HG02884 (cell line): ENCODE results near the gene WWC1.
A peak's percentile ranks its signal among the peaks of the same experiment; 100 is the strongest.

ENCODE experiments used
- ATAC-seq: cut with Tn5 transposase; IDR thresholded peaks from one replicate; pipeline ENCODE4 v1.9.1; 2021; ENCODE audit warnings: mild to moderate bottlenecking, moderate library complexity; ENCODE audit not compliant: unreplicated experiment

WWC1 gene

DNA sequence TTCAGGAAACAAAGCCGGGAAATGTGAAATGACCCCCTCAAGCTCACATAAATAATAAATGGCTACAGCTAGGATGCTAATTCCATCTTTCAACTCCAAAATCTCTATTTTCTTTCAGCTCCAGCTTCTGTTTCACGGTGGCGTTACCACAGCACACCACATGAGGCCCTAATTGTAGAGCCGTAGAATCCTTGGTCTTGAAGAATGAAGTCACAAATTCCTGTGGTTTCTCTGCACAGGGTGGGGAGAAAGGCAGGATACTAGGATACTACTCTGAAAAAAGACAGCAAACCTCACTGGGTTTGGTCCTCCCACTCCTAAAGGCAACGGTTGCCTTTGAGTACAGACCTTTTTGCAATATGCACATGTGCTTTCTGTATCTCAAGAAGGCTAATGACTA lies 180.9 kb downstream of the WWC1 start:
- no peak for ATAC-seq

DNA sequence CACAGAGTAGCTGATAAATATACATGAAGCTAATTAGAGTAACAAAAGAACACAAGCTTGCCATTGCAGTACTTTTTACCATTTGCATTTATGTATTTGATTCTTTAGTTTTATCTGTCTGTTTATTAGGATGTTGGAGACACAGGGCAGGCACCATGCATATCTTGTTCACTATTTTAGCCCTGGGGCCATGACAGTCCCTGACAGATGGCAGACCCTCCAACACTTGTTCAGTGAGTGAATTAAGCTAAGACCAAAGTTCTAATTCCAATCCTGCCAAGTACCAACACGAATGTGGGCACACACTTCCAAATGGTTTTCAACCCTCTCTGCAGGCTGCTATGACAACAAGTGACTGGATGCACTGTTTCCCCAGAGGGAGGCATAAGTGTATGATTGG lies 182.9 kb downstream of the WWC1 start:
- ATAC-seq, result no peak

DNA sequence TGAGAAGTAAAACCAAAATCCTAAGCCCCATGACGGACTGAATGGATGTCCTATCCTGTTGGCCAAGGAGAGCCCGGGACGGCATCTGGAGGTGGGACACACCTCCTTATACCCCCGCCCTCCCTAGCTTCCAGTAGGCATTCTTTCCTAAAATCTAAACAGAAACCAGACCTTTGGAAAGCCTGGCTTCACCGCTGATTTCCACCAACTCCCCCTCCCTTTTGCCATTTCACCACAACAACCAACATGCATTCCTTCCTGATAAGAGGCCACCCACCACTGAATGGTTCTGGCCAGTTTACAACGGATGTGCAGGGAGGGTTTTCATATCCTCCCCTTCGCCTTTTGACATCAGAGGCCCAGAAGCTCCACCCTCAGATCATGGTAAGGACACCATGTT lies 185.6 kb downstream of the WWC1 start:
- no peak for ATAC-seq

DNA sequence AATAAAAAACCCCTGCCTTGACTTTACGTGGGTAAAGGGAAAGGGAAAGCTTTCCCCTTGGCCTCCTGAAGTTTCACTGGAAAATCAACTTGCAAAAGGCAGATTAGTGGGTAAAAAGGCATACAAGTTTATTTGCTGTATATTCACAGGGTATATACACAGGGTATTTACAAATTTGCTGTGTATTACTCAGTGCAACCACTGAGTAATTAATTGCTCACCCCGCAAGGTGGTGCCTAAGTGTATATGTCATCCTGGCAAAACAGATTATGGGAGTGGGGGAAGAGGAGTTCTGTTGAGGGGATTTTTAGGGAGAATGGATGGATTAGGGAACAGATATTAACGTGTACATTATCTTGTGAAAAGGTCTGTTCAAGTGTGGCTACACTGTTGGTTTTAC lies 187.7 kb downstream of the WWC1 start:
- ATAC-seq, result no peak

DNA sequence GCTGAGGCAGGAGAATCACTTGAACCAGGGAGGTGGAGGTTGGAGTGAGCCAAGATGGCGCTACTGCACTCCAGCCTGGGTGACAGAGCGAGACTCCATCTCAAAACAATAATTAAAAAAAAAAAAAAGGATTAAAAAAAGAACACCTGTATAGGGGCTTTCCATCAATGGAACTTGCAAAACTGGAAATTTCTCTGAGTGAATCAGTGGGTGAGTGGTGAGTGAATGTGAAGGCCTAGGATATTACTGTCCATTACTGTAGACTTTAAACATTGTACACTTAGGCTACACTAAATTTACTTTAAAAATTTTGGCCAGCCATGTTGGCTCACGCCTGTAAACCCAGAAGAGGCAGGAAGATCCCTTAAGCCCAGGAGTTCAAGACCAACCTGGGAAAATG lies 189.2 kb downstream of the WWC1 start:
- ATAC-seq, result no peak

DNA sequence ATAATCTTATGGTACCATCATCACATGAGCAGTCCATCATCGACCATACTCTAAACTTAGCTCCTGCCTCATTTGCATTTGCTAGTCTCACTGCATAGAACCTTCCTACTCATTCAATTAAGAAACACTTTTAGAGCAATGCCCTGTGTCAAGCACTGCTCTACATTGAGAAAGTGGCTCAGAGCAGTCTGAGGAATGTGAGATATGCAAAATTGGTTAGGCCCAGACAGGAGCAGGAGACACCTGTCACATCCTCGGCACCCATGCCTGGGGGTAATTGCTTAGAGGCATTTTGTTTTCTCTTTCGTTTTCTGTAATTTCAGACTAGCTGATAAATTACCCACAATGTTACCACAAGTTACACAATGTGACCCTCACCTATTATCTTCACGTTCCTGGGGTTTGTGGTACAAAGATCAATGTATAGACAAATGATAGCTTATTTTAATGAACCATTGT lies 189.9 kb downstream of the WWC1 start:
- ATAC-seq, result peak; percentile 90

DNA sequence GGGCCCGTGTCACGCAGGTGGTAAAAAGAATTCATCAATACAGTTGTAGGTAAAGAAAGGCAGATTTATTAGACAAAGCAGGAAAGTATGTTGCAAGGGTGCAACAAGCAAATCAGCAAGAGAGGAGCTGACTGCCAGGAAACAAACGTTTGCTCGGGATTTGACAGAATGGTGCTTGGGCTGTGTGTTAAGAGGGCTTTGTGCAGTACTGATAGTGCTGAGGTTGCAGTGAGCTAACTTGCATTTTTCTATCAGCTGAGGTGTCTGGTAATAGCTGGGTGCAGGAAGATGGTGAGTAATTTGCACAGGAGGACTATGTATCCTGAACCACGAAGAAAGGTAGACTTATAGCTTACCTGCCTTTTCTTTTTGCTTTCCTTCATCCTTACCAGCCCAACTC lies 190.9 kb downstream of the WWC1 start:
- ATAC-seq, result no peak

DNA sequence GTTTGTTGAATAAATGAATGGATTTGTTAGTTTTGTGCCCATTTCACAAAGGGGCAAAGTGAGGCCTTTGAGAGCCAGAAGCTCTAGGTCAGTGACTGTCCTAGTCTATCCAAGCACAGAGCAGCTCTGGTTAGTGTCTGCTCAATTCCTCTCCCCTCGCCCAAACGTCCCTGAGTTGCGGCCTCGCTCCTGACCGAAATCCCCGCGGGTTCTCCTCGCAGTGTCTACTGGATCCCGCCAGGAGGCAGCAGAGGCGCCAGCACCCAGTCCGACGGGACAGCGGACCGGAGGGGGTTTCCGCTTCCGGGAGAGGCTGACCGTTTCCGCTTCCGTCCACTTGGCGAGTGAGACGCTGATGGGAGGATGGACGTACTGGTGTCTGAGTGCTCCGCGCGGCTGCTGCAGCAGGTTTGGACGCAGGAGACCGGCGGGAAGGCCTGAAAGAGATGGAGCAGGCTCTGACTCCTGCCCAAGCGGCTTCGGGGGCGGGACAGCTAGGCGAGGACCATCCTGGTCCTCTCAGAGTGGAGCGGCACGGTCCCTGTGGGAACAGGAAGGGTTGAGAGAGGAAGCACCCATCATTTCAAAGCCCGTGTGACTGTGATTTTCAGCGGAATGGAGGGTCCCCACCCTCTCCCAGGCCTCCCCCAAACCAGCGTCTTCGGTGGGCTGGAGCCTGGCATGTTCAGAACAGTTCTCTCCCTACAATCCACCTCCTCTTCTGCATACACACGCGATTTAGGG lies 194.9 kb downstream of the WWC1 start, which contains the start of gene RARS1:
Gene RARS1 (plus strand): TSS at position 336 of the 744 bp plus-strand sequence. CDS start 28 bp downstream, at position 364.
- ATAC-seq, result peak; percentile 75

DNA sequence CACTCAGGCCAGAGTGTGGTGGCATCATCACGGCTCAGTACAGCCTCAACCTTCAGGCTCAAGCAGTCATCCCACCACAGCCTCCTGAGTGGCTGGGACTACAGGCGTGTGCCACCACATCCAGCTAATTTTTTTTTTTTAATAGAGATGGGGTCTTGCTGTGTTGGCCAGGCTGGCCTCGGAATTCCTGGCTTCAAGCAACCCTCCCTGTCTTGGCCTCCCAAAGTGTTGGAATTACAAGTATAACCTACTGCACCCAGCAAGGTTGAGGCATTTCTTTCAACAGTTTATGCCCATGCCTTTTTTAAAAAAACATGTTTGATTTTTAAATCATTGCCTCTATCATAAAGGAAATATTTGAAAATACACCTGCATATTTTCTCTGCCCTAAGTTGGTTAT lies 197.6 kb downstream of the WWC1 start:
- no peak for ATAC-seq

DNA sequence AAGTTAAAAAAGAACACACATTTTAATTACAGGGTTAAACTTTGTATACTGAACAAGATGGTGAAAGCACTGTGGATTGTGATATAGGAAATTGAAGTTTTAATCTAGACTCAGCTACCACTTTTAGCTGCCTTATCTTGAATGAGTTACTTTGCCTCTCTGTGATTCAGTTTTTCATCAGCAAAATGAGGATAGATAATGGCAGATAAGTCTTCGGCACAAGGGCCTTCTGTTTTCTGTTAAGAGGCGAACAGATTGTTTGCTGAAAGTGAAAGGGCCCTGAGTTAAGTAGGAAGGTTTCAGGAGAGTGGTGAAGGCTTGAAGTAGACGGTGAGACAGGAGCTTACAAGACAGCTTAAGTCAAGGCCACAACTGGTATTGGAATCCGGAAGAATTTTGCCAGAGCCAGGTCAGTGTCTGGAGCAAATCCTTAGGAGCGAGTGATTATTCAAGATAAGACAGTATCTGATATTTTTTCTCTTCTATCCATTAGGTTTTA lies 202.7 kb downstream of the WWC1 start:
- ATAC-seq, result no peak

DNA sequence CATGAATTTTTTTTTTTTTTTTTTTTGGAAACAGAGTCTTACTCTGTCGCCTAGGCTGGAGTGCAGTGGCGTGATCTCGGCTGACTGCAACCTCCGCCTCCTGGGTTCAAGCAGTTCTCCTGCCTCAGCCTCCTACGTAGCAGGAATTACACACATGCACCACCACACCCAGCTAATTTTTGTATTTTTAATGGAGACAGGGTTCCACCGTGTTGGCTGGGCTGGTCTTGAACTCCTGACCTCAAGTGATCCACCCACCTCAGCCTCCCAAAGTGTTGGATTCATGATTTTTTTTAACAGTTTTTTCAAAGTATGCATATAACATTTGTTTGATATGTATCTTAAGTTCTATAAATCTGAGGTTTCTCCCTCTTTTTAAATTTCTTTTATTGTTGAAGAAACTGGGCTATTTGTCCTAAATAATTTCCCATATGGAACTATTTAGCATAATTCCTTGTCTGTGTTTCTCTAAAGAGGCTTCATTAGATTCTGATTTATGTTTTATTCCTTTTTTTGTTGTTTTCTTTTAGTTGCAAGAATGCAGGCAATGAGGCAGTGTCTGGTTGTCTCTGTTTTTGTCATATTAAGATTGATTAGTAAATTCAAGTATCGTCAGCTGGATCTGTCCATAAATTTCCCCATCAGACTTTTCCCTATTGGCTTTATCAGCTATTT lies 211.3 kb downstream of the WWC1 start:
- no peak for ATAC-seq

DNA sequence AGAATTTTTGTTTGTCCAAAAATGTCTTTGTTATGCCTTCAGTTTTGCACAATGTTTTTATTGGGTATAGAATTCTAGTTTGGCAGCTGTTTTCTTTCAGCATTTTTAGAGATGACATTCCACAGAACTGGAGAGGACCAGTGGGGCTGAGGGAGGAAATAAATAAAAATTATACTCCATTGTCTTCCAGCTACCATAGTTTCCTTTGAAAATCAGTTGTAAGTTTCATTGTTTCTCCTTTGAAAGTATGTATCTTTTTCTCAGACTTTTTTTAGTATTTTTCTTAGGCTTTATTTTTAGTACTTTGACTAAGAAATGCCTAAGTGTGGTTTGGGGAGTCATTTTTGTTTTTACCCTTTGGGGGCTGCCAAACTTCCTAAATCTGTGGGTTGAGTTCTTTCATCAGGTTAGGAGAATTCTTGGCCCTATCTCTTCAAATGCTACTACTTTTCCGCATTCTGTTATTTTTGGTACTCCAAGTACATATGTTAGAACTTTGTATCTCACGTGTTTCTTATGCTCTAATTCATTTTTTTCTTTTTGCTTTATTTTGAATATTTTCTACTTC lies 222.5 kb downstream of the WWC1 start:
- no peak for ATAC-seq
